Uterine smooth muscle cell (primary cell): ENCODE data around the gene LARP1. TPM values are rescaled to one million over a fixed set of nuclear protein-coding genes. Genes with fewer than 3 reads are reported as not detected.

Experiments used
- total RNA-seq: library from RNA; depleted of rRNA; stranded (reverse); fragments of >200 nt; gene quantifications from 2 replicates; pipeline ENCODE4 v1.2.3, GENCODE V29; 2014

Gene LARP1
- 84.2 and 90.8 TPM in 2 replicates for total RNA-seq

DNA sequence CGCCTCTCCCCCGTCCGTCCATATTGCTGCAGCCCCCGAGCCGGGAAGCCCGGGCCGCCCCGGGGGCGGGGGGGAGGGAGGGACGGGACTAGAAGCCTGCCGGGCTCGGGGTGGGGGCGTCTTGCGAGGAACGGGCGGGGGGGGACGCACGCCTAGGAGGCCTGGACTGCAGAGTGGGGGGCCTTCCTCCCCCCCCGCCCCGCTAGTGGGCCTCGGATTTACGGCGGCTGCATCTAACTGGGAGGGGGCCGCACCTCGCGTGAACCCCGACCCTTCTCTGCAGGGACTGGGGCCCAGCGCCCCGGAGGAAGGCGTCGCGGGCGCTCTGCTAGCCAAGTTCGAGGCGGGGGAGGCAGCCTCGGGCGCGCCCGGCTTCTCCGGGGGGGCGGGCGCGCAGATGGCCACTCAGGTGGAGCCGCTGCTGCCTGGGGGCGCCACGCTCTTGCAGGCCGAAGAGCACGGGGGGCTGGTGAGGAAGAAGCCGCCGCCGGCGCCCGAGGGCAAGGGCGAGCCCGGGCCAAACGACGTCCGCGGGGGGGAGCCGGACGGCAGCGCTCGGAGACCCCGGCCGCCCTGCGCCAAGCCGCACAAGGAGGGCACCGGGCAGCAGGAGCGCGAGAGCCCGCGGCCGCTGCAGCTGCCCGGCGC is at the start of gene LARP1:
LARP1 (plus strand) TSS at position 17 of the 648 bp plus-strand sequence; CDS start at position 398, 381 bp downstream.

DNA sequence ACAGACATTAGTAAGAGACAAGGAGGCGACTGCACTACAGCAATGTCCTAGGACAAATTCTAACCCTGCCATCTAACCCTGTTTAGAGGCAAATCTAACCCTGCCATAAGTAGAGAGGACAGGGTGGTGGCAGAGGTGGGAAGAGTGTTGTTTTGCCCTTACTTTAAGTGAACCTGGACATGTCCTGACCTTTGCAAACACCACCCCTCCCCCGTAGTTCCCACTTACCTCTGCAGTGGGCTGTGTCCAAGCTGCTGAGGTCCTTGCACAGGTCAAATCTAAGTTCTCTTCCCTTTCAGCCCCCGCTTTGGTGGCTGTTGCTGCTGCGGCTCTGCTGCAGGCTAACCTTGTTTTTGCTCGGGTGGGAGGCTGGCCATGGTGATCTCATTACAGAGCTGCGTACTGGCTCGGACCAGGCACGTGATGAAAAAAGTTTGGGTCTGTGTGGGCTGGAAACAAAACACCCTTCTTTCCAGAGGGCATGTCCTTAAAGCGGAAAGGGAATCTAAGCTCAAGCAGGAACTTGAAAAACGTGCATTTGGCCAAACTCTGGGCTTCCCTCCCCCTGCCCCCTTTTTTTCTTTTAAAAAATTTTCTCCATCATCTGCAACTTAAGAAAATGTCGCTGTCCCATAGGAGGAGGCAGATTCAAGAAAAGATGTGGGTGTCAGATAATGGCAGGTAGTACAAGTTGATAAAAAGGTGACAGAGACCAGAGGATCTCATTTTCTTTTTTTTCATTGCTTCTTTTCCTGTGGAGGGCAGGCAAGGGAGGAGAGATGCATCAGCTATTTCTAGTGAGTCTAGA is 95.3 kb downstream of the LARP1 start, which contains the start of gene FAXDC2:
FAXDC2 (minus strand) TSS at position 349 of the 808 bp plus-strand sequence. CDS start 12,425 bp downstream, outside the sequence.

DNA sequence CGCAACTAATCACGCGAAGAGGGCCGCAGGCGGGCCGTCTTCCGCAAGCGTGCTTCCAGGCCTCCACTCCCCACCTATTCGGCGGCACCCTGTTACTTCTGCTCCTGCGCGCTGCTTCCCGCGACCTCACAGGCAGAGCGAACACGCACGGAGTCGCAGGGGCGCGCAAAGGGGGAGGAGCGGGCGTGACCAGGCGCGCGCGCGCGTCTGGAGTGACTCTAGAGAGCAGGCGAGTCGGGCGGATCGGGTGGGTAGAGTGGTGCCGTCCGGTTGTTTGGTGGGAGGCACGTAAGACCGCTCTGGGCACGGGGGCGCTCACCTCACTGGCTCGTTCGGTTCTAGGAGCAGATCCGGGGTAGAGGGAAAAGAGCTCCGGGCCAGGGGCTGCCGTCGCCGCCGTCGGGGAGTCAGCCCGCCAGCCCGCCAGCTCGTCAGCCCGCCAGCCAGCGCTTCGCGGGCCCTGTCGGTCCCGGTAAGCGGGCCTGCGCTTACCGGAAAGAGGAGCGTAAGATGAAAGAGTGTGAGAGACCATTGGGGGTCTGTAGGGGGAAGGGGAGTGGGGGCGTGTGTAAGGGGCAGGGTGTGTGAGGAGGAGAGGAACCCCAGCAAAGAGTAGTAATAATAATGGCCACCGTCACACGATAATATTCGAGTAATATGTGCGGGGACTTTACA is 103.3 kb downstream of the LARP1 start, which contains the start of gene CNOT8:
CNOT8 (plus strand) TSS at position 331 of the 675 bp plus-strand sequence. CDS start 4,652 bp downstream, outside the sequence.

Other genes with a start within 250 kb of the LARP1 start
- gene FAXDC2, start 95.2 kb downstream of the LARP1 start, total RNA-seq: 3.3 and 4.5 TPM in 2 replicates
- 49.9 and 59.3 TPM in 2 replicates for gene CNOT8, start 103.2 kb downstream of the LARP1 start, total RNA-seq
- gene GEMIN5, start 182.8 kb downstream of the LARP1 start, total RNA-seq: 18.4 and 21.7 TPM in 2 replicates
- 26.4 and 28.0 TPM in 2 replicates for gene MRPL22, start 185.7 kb downstream of the LARP1 start, total RNA-seq